ENCODE data around the gene CBLL1. TPM values are rescaled to one million over a fixed set of nuclear protein-coding genes. Genes with fewer than 3 reads are reported as not detected.

Gene CBLL1
- polyA plus RNA-seq, 2 of the 4 experiments (the other 2 are of a cell fraction): 26.1 to 40.5 TPM

- Histone ChIP-seq H3K9me3 (no peaks in the 10 kb centered on the region), H3K4me3 (no peak within 1 kb of the TSS), H3K4me1 (no peaks in the 10 kb centered on the region), H3K4me2 (no peak within 1 kb of the TSS), H3K27ac (no peak within 1 kb of the TSS)
- WGBS (ENCODE audit: missing lambda C conversion rate): 15% methylated on average over 2 of the region's 2 CpGs
- ATAC-seq: no peak
- no peak for DNase-seq (ENCODE audit: low read depth in 1 of 2, low spot score in 1 of 2)
- ChIA-PET CTCF (no interaction called here), POLR2A (no interaction called here)
- FAIRE-seq: no peak
- no peak for TF ChIP-seq RARB (CRISPR knock-in tag; IDR thresholded peaks at IDR 0.05)
These were observed 59.2 kb downstream of the CBLL1 start, which contains the start of gene SLC26A3 for GRCh38 chr7:107803009-107803610. Gene SLC26A3 (minus strand): TSS chr7:107803223. CDS start chr7:107794509, 8,714 bp downstream.

GRCh38 chr7:107809179-107809578 is 65.2 kb downstream of the CBLL1 start:
- no peak for DNase-seq (ENCODE audit: low read depth in 1 of 2, low spot score in 1 of 2)
- no peak overlapping the region for H3K27ac ChIP-seq
- no peaks in the 10 kb centered on the region for H3K4me1 ChIP-seq
- TF ChIP-seq HES2 (IDR thresholded peaks at IDR 0.05): no peak
- TF ChIP-seq USF2 (IDR thresholded peaks at IDR 0.05): no peak
- TF ChIP-seq ELK1 (IDR thresholded peaks at IDR 0.05; ENCODE audit: low read depth, low read length): no peak
- TF ChIP-seq FOSB (CRISPR knock-in tag; IDR thresholded peaks at IDR 0.05): no peak
- no peak for TF ChIP-seq ATOH8 (CRISPR knock-in tag; IDR thresholded peaks at IDR 0.05; ENCODE audit: low read depth)
- no peak for TF ChIP-seq BHLHE40 (IDR thresholded peaks at IDR 0.05; ENCODE audit: low read depth, low read length)
- TF ChIP-seq POLR2AphosphoS2 (conservative IDR thresholded peaks at IDR 0.05; ENCODE audit: low read length): no peak
- no peak for TF ChIP-seq MAX (IDR thresholded peaks at IDR 0.05)
- TF ChIP-seq NFE2L2 (conservative IDR thresholded peaks at IDR 0.05; ENCODE audit: low read length): no peak
- no peak for TF ChIP-seq HOXB5 (CRISPR knock-in tag; IDR thresholded peaks at IDR 0.05)
- no peak for TF ChIP-seq KDM5A (IDR thresholded peaks at IDR 0.05)
- TF ChIP-seq RARB (CRISPR knock-in tag; IDR thresholded peaks at IDR 0.05): no peak
- TF ChIP-seq CHD4 (IDR thresholded peaks at IDR 0.05; ENCODE audit: borderline replicate concordance): no peak
- no peak for TF ChIP-seq CEBPB (IDR thresholded peaks at IDR 0.05)
- no peak for TF ChIP-seq SMC3 (IDR thresholded peaks at IDR 0.05)
- H3K4me3 ChIP-seq: no peak overlapping the region
- ATAC-seq: no peak; a peak in 1 of 6 replicates
- WGBS (ENCODE audit: missing lambda C conversion rate): 64% methylated on average over 4 of the region's 4 CpGs
- no peak overlapping the region for H3K4me2 ChIP-seq
- no peaks in the 10 kb centered on the region for H3K9me3 ChIP-seq
- POLR2A ChIA-PET: no interaction called here
- no peak for FAIRE-seq
- CTCF ChIA-PET: interaction anchor here (0.8 kb wide), 1 partner anchor 10 kb away, joined by 3 read pairs; no protein-coding TSS in a partner anchor

DNA sequence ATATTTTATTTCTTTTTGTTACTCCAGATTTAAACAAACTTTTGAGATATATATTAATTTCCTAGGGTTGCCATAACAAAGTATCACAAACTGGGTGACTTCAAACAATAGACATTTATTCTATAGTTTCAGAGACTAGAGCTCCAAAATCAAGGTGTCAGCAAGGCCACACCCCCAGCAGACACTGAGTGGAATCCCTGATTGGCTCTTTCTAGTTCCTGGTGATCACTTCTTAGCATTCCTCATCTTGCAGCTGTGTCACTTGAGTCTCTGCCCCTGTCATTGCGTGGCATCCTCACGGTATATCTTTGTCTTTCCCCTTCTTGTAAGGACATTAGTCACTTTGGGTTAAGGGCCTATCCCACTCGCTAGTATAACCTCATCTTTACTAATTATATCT is 66.7 kb downstream of the CBLL1 start:
- TF ChIP-seq POLR2A (IDR thresholded peaks at IDR 0.05; ENCODE audit: low read length) (no peak), RCOR1 (IDR thresholded peaks at IDR 0.05; ENCODE audit: low read depth, low read length) (no peak), MAX (IDR thresholded peaks at IDR 0.05) (no peak), ZFP36 (IDR thresholded peaks at IDR 0.05; ENCODE audit: borderline replicate concordance, partially characterized antibody) (no peak), KDM5A (IDR thresholded peaks at IDR 0.05) (no peak), RFX5 (IDR thresholded peaks at IDR 0.05) (no peak), CHD2 (IDR thresholded peaks at IDR 0.05; ENCODE audit: low read length, partially characterized antibody) (no peak), RAD21 (conservative IDR thresholded peaks at IDR 0.05 in 1 of 2, IDR thresholded peaks at IDR 0.05 in 1 of 2) (no peak), ESRRA (IDR thresholded peaks at IDR 0.05; ENCODE audit: borderline replicate concordance, low read length) (no peak), SMC3 (IDR thresholded peaks at IDR 0.05) (no peak), BHLHE40 (IDR thresholded peaks at IDR 0.05; ENCODE audit: low read depth, low read length) (no peak), NR3C1 (IDR thresholded peaks at IDR 0.05) (no peak), MYC (IDR thresholded peaks at IDR 0.05; ENCODE audit: borderline replicate concordance, low read length) (no peak), KDM1A (IDR thresholded peaks at IDR 0.05; ENCODE audit: low read depth) (no peak), PBX3 (IDR thresholded peaks at IDR 0.05) (no peak), ZSCAN20 (CRISPR knock-in tag; IDR thresholded peaks at IDR 0.05) (no peak), USF2 (IDR thresholded peaks at IDR 0.05) (no peak), ELK1 (IDR thresholded peaks at IDR 0.05; ENCODE audit: low read depth, low read length) (no peak)
- DNase-seq (ENCODE audit: low read depth in 1 of 2, low spot score in 1 of 2) (no peak), FAIRE-seq (no peak), ATAC-seq (no peak)
- no peaks in the 10 kb centered on the region for H3K4me1 ChIP-seq
- CTCF ChIA-PET: no interaction called here
- no peak overlapping the region for H3K4me2 ChIP-seq
- H3K4me3 ChIP-seq: no peak overlapping the region
- no peaks in the 10 kb centered on the region for H3K9me3 ChIP-seq
- H3K27ac ChIP-seq: no peak overlapping the region
- POLR2A ChIA-PET: no interaction called here
- WGBS (ENCODE audit: missing lambda C conversion rate): 70% methylated on average over 3 of the region's 3 CpGs
